WTC11 (cell line): ENCODE measurements around the gene RHBDD1. TPM values are rescaled to one million over a fixed set of nuclear protein-coding genes. Genes with fewer than 3 reads are reported as not detected.

Experiments
- ATAC-seq: fragments of 200-7000 bp; cut with Tn5 transposase; 2 replicates; pipeline ENCODE4 v1.10.0; 2021; ENCODE audit warnings: mild to moderate bottlenecking, moderate library complexity
- CTCF ChIA-PET: fragments of 300-600 bp; sonication (Branson Sonifier 250); formaldehyde crosslinking; loops from one replicate; lab custom pipeline; 2021; ENCODE audit warnings: antibody characterized with exemption; lab: Charles Lee
- POLR2A ChIA-PET: fragments of 350-600 bp; sonication (Branson Sonifier 250); formaldehyde crosslinking; loops from one replicate; lab custom pipeline; 2021; ENCODE audit warnings: antibody characterized with exemption; lab: Charles Lee
- DNase-seq: peaks from one replicate; pipeline ENCODE4 v3.0.0; 2021; ENCODE audit warnings: low spot score
- H3K27ac Mint-ChIP-seq: 2 replicates; pipeline ENCODE4 v1.8.0; 2021; ENCODE audit warnings: mixed read lengths
- H3K27me3 Mint-ChIP-seq: 2 replicates; pipeline ENCODE4 v1.8.0; 2021; ENCODE audit warnings: low read depth, mild to moderate bottlenecking, moderate library complexity, mixed read lengths
- H3K36me3 Mint-ChIP-seq: 2 replicates; pipeline ENCODE4 v1.8.0; 2021; ENCODE audit warnings: mixed read lengths
- H3K4me1 Mint-ChIP-seq: 2 replicates; pipeline ENCODE4 v1.8.0; 2022; ENCODE audit warnings: mixed read lengths
- H3K4me3 Mint-ChIP-seq: 2 replicates; pipeline ENCODE4 v1.8.0; 2021; ENCODE audit warnings: mild to moderate bottlenecking, moderate library complexity, mixed read lengths
- H3K9me3 Mint-ChIP-seq: 2 replicates; pipeline ENCODE4 v1.8.0; 2021; ENCODE audit warnings: mixed read lengths
- ATF1 ChIP-seq: sonication (generic); formaldehyde crosslinking; IDR thresholded peaks from 2 replicates; pipeline ENCODE4 v1.8.1; 2023; ENCODE audit warnings: mild to moderate bottlenecking, moderate library complexity, missing genetic modification reagents
- CREB1 ChIP-seq: sonication (generic); formaldehyde crosslinking; IDR thresholded peaks from 2 replicates; pipeline ENCODE4 v1.8.0; 2023; ENCODE audit warnings: mild to moderate bottlenecking, missing genetic modification reagents
- ELF4 ChIP-seq: sonication (generic); formaldehyde crosslinking; IDR thresholded peaks from 2 replicates; pipeline ENCODE4 v1.8.1; 2022; ENCODE audit warnings: low read depth, mild to moderate bottlenecking, moderate library complexity, missing genetic modification reagents
- ESRRA ChIP-seq: sonication (generic); formaldehyde crosslinking; IDR thresholded peaks from 2 replicates; pipeline ENCODE4 v1.8.1; 2022; ENCODE audit warnings: mild to moderate bottlenecking, missing genetic modification reagents, borderline replicate concordance
- IRF1 ChIP-seq: sonication (generic); formaldehyde crosslinking; IDR thresholded peaks from 2 replicates; pipeline ENCODE4 v1.8.0; 2023; ENCODE audit warnings: missing genetic modification reagents
- KAT7 ChIP-seq: sonication (generic); formaldehyde crosslinking; IDR thresholded peaks from 2 replicates; pipeline ENCODE4 v1.8.1; 2023; ENCODE audit warnings: missing genetic modification reagents, mild to moderate bottlenecking, borderline replicate concordance
- MXD4 ChIP-seq: fragments of 250-450 bp; sonication (Bioruptor Pico); IDR thresholded peaks from 2 replicates; pipeline ENCODE4 v1.8.0; 2021; ENCODE audit warnings: mild to moderate bottlenecking, moderate library complexity, borderline replicate concordance
- MYBL2 ChIP-seq: sonication (generic); formaldehyde crosslinking; IDR thresholded peaks from 2 replicates; pipeline ENCODE4 v1.8.1; 2023; ENCODE audit warnings: mild to moderate bottlenecking, moderate library complexity, missing genetic modification reagents
- NR1H2 ChIP-seq: sonication (generic); formaldehyde crosslinking; IDR thresholded peaks from 2 replicates; pipeline ENCODE4 v1.9.0; 2021; ENCODE audit warnings: mild to moderate bottlenecking, moderate library complexity, missing genetic modification reagents
- OVOL2 ChIP-seq: fragments of 250-450 bp; sonication (Bioruptor Pico); IDR thresholded peaks from 2 replicates; pipeline ENCODE4 v1.9.0; 2021; ENCODE audit warnings: mild to moderate bottlenecking, borderline replicate concordance
- PREB ChIP-seq: sonication (generic); formaldehyde crosslinking; IDR thresholded peaks from 2 replicates; pipeline ENCODE4 v1.8.1; 2022; ENCODE audit warnings: mild to moderate bottlenecking, missing genetic modification reagents, moderate library complexity, borderline replicate concordance
- SOX15 ChIP-seq: fragments of 250-450 bp; sonication (Bioruptor Pico); IDR thresholded peaks from 2 replicates; pipeline ENCODE4 v1.9.0; 2021; ENCODE audit warnings: mild to moderate bottlenecking
- SP1 ChIP-seq: sonication (generic); formaldehyde crosslinking; conservative IDR thresholded peaks from 2 replicates; pipeline ENCODE4 v1.8.1; 2022; ENCODE audit warnings: missing genetic modification reagents
- TEAD1 ChIP-seq: sonication (generic); formaldehyde crosslinking; IDR thresholded peaks from 2 replicates; pipeline ENCODE4 v1.8.0; 2022; ENCODE audit warnings: mild to moderate bottlenecking, missing genetic modification reagents
- TEAD4 ChIP-seq: sonication (generic); formaldehyde crosslinking; IDR thresholded peaks from 2 replicates; pipeline ENCODE4 v1.8.0; 2022; ENCODE audit warnings: mild to moderate bottlenecking, missing genetic modification reagents
- USF1 ChIP-seq: sonication (generic); formaldehyde crosslinking; IDR thresholded peaks from 2 replicates; pipeline ENCODE4 v1.8.0; 2022; ENCODE audit warnings: mild to moderate bottlenecking, missing genetic modification reagents
- ZNF138 ChIP-seq: sonication (generic); formaldehyde crosslinking; conservative IDR thresholded peaks from 2 replicates; pipeline ENCODE4 v1.8.1; 2022; ENCODE audit warnings: mild to moderate bottlenecking, moderate library complexity, missing genetic modification reagents
- ZNF263 ChIP-seq: sonication (generic); formaldehyde crosslinking; IDR thresholded peaks from 2 replicates; pipeline ENCODE4 v1.8.1; 2022; ENCODE audit warnings: low read depth, mild to moderate bottlenecking, moderate library complexity, missing genetic modification reagents
- ZNF423 ChIP-seq: fragments of 250-450 bp; sonication (Bioruptor Pico); IDR thresholded peaks from 2 replicates; pipeline ENCODE4 v2.1.2; 2022; ENCODE audit warnings: mild to moderate bottlenecking, moderate library complexity
- ZNF532 ChIP-seq: fragments of 250-450 bp; sonication (Bioruptor Pico); IDR thresholded peaks from 2 replicates; pipeline ENCODE4 v1.9.0; 2021; ENCODE audit warnings: mild to moderate bottlenecking, borderline replicate concordance
- total RNA-seq: library from RNA; stranded (reverse); gene quantifications from 3 replicates; pipeline ENCODE4 v1.2.3, GENCODE V29; 2021
- TF ChIP-seq, protein P1 (sequence below): fragments of 250-450 bp; sonication (Bioruptor Pico); IDR thresholded peaks from 2 replicates; pipeline ENCODE4 v2.1.2; 2022; ENCODE audit warnings: mild to moderate bottlenecking, moderate library complexity
- TF ChIP-seq, protein P2 (sequence below): fragments of 250-450 bp; sonication (Bioruptor Pico); IDR thresholded peaks from 2 replicates; pipeline ENCODE4 v1.9.0; 2021; ENCODE audit warnings: mild to moderate bottlenecking
- TF ChIP-seq, protein P3 (sequence below): fragments of 250-450 bp; sonication (Bioruptor Pico); IDR thresholded peaks from 2 replicates; pipeline ENCODE4 v1.9.0; 2021; ENCODE audit warnings: moderate library complexity, mild to moderate bottlenecking, inconsistent platforms, borderline replicate concordance

RHBDD1 gene
- total RNA-seq, 1 experiment from 2014 or later = 25.7 TPM

GRCh38 chr2:227029426-227030105, 193.7 kb downstream of the RHBDD1 start (continued):
- TF ChIP-seq, protein P1, sequence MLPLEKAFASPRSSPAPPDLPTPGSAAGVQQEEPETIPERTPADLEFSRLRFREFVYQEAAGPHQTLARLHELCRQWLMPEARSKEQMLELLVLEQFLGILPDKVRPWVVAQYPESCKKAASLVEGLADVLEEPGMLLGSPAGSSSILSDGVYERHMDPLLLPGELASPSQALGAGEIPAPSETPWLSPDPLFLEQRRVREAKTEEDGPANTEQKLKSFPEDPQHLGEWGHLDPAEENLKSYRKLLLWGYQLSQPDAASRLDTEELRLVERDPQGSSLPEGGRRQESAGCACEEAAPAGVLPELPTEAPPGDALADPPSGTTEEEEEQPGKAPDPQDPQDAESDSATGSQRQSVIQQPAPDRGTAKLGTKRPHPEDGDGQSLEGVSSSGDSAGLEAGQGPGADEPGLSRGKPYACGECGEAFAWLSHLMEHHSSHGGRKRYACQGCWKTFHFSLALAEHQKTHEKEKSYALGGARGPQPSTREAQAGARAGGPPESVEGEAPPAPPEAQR = no peak
- TF ChIP-seq SOX15 (no peak), ELF4 (no peak), NR1H2 (CRISPR knock-in tag) (no peak), OVOL2 (CRISPR knock-in tag) (no peak), TEAD4 (CRISPR knock-in tag) (no peak), USF1 (CRISPR knock-in tag) (no peak), ZNF138 (CRISPR knock-in tag) (no peak), TEAD1 (no peak), ESRRA (CRISPR knock-in tag) (no peak), KAT7 (no peak), ZNF532 (CRISPR knock-in tag) (no peak), SP1 (CRISPR knock-in tag) (no peak)

- H3K27me3 Mint-ChIP-seq = no peaks in the 10 kb centered on the region
- TF ChIP-seq PREB (CRISPR knock-in tag) (no peak), ZNF423 (no peak), MXD4 (no peak)
- TF ChIP-seq, all 79 proteins: peak for 0
- peaks cover 7% of the 10 kb centered on the region for H3K9me3 Mint-ChIP-seq
- no peak overlapping the region for H3K4me3 Mint-ChIP-seq
- POLR2A ChIA-PET = no interaction called here
- H3K36me3 Mint-ChIP-seq = no peaks in the 10 kb centered on the region
- no peak overlapping the region for H3K27ac Mint-ChIP-seq
- CTCF ChIA-PET = no interaction called here
- ATAC-seq (no peak), DNase-seq (no peak)
- H3K4me1 Mint-ChIP-seq = peaks cover 4% of the 10 kb centered on the region; the same call in 1 of the 2 replicates
Observed at GRCh38 chr2:227030789-227031188, 194.9 kb downstream of the RHBDD1 start.

DNA sequence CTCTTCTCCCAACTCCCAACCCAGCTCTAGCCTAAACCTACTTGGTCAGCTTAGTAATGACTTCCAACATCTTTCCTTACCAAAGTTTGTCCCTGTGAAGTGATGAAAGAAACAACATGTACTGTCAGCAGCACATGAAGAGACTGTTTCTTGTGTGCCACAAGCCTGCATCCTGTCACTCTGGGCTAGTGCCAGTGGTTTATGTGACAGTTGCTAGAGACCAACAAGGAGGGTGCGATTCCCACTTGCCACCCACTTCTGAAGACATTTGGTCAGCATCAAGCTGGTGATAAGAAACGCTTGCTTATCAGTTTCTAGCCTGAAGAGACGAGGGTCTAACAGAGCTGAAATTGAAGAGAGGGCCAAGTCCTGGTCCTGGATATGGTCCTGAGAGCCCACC, 195.5 kb downstream of the RHBDD1 start:
- no peaks in the 10 kb centered on the region for H3K27me3 Mint-ChIP-seq
- H3K27ac Mint-ChIP-seq = no peak overlapping the region
- POLR2A ChIA-PET = no interaction called here
- peaks cover 4% of the 10 kb centered on the region; the same call in 1 of the 2 replicates for H3K4me1 Mint-ChIP-seq
- DNase-seq = no peak
- no peaks in the 10 kb centered on the region for H3K36me3 Mint-ChIP-seq
- TF ChIP-seq, protein P2, sequence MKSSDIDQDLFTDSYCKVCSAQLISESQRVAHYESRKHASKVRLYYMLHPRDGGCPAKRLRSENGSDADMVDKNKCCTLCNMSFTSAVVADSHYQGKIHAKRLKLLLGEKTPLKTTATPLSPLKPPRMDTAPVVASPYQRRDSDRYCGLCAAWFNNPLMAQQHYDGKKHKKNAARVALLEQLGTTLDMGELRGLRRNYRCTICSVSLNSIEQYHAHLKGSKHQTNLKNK (CRISPR knock-in tag) = no peak
- TF ChIP-seq CREB1 (no peak), ATF1 (CRISPR knock-in tag) (no peak), PREB (CRISPR knock-in tag) (no peak), ZNF263 (no peak), IRF1 (no peak), MYBL2 (CRISPR knock-in tag) (no peak)
- TF ChIP-seq, protein P3, sequence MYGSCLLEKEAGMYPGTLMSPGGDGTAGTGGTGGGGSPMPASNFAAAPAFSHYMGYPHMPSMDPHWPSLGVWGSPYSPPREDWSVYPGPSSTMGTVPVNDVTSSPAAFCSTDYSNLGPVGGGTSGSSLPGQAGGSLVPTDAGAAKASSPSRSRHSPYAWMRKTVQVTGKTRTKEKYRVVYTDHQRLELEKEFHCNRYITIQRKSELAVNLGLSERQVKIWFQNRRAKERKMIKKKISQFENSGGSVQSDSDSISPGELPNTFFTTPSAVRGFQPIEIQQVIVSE (CRISPR knock-in tag) = no peak
- no peak overlapping the region for H3K4me3 Mint-ChIP-seq
- H3K9me3 Mint-ChIP-seq = peaks cover 7% of the 10 kb centered on the region
- CTCF ChIA-PET = no interaction called here
- ATAC-seq = no peak
